HT-29 (cell line): ENCODE results near the gene UHMK1. TPM values are rescaled to one million over a fixed set of nuclear protein-coding genes. Genes with fewer than 3 reads are reported as not detected.
"Not testable (repeated sequence)": the region's sequence is repeated elsewhere in the genome, so short reads cannot be mapped to it uniquely, and the experiment has no call there.

ENCODE experiments used
- DNase-seq: peaks from one replicate; pipeline ENCODE4 v3.0.0-alpha.2; 2015; ENCODE audit warnings: low spot score
- total RNA-seq: library from RNA; depleted of rRNA; stranded (reverse); fragments of >200 nt; shearing (Covaris generic); gene quantifications from 2 replicates; pipeline ENCODE4 v1.2.3, GENCODE V29; 2014; rRNA removed

UHMK1 gene, protein sequence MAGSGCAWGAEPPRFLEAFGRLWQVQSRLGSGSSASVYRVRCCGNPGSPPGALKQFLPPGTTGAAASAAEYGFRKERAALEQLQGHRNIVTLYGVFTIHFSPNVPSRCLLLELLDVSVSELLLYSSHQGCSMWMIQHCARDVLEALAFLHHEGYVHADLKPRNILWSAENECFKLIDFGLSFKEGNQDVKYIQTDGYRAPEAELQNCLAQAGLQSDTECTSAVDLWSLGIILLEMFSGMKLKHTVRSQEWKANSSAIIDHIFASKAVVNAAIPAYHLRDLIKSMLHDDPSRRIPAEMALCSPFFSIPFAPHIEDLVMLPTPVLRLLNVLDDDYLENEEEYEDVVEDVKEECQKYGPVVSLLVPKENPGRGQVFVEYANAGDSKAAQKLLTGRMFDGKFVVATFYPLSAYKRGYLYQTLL
- total RNA-seq: 24.0 and 28.1 TPM in 2 replicates

- peak; percentile 89 for DNase-seq
These were observed at the start of gene UHMK1 for GRCh38 chr1:162497723-162498495. UHMK1 (plus strand) TSS chr1:162497818; CDS start chr1:162498001, 183 bp downstream.

- DNase-seq: not testable (repeated sequence)
These were observed 43.3 kb upstream of the UHMK1 start for GRCh38 chr1:162454361-162454760.

DNA sequence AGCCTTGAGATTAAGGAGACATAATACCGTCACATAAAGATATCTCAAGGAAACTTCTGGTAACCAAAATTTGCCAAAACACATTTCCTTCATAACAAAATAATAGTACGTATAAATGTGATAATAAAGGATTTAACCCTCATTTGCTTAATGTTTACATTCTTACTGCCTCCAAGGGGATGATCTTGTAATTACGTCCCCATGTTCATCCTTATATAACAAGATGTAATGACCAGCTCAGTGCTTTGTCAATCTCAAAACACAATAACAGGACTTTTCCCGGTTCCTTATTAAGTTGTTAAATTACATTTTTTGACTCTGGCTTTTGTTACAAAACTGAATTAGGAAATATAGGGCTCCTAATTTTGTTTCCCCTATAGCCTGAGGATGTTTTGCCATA, 41.3 kb upstream of the UHMK1 start:
- no peak for DNase-seq

DNA sequence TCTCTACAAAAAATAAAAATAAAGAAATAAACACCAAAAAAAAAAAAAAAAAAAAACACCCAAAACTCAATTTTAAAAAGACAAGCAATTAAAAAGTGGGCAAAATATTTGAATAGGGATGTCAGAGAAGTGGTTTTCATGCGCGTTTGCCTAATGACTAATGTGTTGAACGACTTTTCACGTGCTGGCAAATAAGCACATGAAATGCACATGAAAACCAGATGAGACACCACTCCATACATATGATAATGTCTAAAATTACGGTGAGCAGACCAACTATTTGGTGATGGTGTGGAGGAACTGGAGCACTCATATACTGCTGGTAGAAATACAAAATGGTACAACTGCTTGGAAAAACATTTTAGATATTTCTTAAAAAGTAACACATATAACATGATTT, 39.4 kb upstream of the UHMK1 start:
- no peak for DNase-seq

DNA sequence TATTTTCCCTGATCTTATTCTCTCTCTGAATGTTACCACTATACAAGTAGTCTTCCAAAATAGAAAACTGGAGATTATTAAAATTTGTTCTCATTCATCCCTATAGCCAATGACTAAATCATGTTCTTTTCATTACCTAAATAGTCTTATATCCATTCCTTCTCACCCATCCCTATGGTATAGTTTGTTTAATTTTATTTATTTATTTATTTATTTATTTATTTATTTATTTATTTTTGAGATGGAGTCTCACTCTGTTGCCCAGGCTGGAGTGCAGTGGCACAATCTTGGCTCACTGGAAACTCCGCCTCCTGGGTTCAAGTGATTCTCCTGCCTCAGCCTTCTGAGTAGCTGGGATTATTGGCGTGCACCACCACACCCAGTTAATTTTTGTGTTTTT, 35.2 kb upstream of the UHMK1 start:
- not testable (repeated sequence) for DNase-seq

- no peak for DNase-seq
These were observed 34.6 kb upstream of the UHMK1 start for GRCh38 chr1:162463021-162463420.

DNA sequence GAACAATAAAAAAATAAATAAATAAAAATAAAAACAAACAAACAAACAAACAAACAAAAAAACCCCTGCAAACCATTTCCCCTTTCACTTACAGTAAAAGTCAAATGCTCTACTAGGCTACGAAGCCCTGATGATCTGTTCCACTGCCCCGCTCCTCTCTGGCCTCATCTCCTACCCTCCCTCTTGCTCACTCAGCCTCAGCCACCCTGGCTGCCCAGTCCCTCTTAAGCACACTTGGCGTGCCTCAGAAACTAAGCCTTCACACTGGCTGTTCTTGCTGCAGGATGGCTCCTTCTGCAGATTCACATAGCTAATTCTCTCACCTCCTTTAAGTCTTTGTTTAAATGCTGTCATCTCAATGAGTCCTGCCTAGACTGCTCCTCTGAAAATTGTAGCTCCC, 30.8 kb upstream of the UHMK1 start:
- DNase-seq: no peak

GRCh38 chr1:162470216-162470615, 27.4 kb upstream of the UHMK1 start:
- no peak for DNase-seq

- DNase-seq: no peak
These were observed 26.2 kb upstream of the UHMK1 start for GRCh38 chr1:162471290-162471853.

DNA sequence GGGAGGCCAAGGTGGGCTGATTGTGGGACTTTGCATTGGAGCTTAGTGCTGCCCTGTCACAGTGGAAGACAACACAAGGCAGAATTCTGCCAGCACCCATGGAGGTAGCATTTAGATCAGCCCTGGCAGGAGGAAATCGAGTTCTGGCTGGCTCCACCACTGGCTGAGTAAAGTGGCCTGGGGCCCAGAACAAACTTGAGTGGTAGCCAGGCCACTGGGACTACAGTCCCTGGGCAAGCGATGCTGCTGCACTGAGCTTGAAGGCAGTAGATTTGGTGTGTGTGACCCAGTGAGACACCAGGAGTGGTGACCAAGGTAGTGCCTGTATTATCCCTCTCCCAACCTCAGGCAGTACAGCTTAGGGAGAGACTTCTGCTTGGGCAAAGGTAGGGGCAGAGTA, 22.5 kb upstream of the UHMK1 start:
- no peak for DNase-seq

- no peak for DNase-seq
These were observed 22.0 kb upstream of the UHMK1 start for GRCh38 chr1:162475539-162476185.

GRCh38 chr1:162476620-162477019, 21.0 kb upstream of the UHMK1 start:
- no peak for DNase-seq

- no peak for DNase-seq
These were observed 12.4 kb upstream of the UHMK1 start for GRCh38 chr1:162485236-162485635.

- no peak for DNase-seq
These were observed 10.4 kb upstream of the UHMK1 start for GRCh38 chr1:162487241-162487640.

DNA sequence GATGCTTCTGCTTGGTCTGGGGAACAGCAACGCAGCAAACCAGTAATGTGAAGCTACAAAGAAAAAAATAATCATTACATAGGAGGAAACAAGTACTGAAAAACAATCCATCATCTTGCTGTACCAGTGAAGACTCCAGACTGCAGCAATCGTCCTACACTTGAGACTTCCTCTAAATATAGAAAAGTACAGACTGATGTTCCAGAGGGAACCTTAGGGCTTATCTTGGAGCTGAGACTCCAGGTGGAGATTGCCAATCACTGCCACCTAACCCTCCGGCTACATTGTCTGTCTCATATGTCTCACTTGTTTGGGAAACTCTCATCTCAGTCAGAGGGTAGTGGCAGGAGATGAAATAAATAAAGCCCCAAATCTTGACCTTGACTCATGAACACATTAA, 9.4 kb upstream of the UHMK1 start:
- DNase-seq: no peak

GRCh38 chr1:162495531-162496233, 1.9 kb upstream of the UHMK1 start:
- DNase-seq: not testable (repeated sequence)

DNA sequence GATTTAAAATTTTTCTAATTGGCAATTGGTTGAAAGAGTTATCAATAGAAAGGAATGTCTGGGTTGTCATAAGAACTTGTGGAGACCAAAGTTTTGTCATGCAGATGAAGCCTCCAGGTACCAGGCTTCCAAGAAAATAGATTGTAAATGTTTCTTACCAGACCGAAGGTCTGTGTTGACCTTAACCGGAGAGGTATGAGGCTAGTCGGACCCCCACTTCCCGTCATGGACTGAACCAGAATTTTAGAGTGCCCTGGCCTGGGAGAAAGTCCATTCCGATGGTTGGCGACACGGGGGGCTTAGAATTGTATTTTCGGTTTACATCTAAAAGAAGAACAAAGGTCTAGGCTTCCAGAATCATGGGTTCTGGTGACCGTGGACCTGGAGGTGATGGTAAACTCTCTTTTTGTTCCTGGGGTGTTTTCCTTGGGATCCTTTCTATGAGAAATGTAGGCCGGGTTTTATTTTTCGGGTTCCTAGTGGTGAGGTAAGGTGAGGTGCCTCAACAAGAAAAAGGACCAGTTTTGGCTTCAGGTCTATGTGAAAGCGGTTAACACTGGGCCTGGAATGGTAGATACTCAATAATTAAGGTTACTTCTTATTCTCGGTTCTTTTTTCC, 405 bp upstream of the UHMK1 start:
- no peak for DNase-seq

GRCh38 chr1:162498496-162498810, 835 bp downstream of the UHMK1 start:
- no peak for DNase-seq

- no peak for DNase-seq
These were observed 3.2 kb downstream of the UHMK1 start for GRCh38 chr1:162500805-162501204.

DNA sequence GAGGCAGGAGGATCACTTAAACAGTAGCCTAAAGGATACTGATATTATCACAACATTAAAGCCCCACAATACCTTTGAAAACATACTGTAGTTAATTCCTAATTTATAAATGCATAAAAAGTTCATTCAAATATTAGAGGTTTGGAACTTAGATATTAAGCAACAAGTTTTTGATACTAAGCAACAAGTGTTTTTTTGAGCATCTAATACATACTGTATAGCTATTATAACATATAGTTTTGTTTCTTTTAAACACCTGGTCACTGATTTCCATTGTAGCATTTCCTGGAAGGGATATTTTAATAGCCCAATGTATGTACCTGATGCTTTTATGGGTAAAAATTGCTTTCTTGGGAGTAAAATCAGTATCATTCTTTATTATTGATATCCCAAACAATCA, 4.5 kb downstream of the UHMK1 start:
- no peak for DNase-seq

DNA sequence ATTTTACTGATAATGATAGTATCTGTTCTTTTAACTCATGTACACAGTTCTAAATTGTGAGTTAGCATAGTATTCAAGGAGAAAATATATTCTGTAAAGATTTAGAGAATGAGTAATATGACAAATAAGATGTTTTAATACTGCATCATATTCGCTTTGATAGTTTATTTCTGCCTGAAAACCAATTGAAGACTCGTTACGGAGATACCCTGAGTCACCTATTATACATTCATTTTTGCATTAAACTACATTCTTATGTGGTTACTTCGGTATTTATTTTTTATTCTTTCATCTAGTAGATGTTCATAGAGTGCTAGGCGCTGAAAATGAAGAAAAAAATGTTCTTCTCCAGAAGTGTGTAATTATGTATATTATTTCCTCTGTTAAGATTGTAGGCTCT, 5.3 kb downstream of the UHMK1 start:
- DNase-seq: no peak
